ENCODE results near the gene BCDIN3D. TPM values are rescaled to one million over a fixed set of nuclear protein-coding genes. Genes with fewer than 3 reads are reported as not detected.

BCDIN3D gene
- total RNA-seq, 2 experiments from 2014 or later = 2.4 to 4.1 TPM

DNA sequence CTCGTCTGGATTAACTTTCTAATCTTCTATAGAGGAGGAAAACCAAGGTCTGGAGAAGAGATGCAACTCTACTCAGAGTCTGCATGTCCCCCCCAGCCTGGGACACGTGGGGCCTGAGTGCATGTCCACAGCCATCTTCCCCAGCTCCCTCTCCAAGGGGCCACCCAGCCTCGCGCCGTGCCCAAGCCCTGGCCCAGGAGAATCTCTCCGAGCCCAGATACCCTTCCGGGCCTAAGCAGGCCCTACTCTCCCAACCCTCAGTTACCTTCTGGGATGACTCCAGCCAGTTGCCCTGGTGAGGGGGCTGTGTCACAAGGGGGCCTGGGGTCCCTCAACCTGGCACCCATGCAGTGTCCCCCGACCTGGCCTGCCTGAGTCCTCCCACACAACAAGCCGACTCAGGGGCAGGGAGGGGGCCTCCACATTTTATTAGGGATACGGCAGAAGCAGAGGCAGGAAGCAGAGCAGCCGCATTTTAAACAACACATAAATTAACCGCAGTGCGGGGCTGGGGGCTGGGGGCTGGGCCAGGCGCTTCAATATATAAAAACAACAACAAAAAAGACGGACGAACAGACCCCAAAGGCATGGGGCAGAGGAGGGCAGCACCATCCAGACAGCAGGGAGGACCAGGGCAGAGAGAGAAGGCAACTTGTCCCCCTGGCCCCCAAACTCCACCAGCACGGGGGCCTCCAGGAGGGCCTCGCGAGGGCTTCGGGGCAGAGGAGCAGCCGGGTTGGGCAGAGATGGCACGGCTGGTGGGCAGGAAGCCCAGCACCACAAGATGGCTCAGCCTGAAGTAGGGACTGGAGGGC is 52.0 kb downstream of the BCDIN3D start:
- DNase-seq = no peak
- no peaks in the 10 kb centered on the region for H3K4me1 Mint-ChIP-seq (ENCODE audit: low read depth)
- intact Hi-C loops (cut with micrococcal nuclease) = no loop called here
- H3K27me3 Mint-ChIP-seq (ENCODE audit: low read depth) = no peaks in the 10 kb centered on the region
- no peak overlapping the region for H3K4me3 Mint-ChIP-seq
- peaks cover 2% of the 10 kb centered on the region for H3K9me3 Mint-ChIP-seq
- H3K27ac Mint-ChIP-seq = no peak overlapping the region
- CTCF ChIA-PET = interaction anchor here (0.6 to 1.2 kb wide), 3 partner anchors 10 to 323 kb away, joined by 4 to 5 read pairs (median 5); no protein-coding TSS in a partner anchor
- no peaks in the 10 kb centered on the region for H3K36me3 Mint-ChIP-seq (ENCODE audit: low read depth)

DNA sequence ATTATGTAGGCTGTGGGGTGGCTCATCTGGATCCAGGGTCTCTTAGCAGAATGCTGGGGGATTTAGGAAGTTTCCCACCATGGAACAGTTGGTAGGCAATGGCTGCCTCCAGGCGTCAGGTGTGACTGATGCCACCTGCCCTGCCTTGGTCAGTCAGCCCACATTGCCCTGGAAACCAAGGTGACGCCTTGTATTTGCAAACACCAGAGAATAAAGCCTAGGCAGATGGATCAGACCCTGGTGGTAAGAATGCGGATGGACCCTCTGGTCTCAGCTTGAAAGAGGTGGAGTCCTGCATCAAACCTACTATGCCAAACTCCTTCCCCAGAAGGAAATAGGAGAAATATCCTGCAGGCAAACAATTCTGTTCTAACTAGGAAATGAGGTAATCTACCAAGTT is 52.9 kb downstream of the BCDIN3D start:
- H3K36me3 Mint-ChIP-seq (ENCODE audit: low read depth) = no peaks in the 10 kb centered on the region
- DNase-seq = no peak
- CTCF ChIA-PET = interaction anchor here (0.9 to 1.2 kb wide), 2 partner anchors 11 to 12 kb away, joined by 5 read pairs; no protein-coding TSS in a partner anchor
- H3K4me1 Mint-ChIP-seq (ENCODE audit: low read depth) = no peaks in the 10 kb centered on the region
- peaks cover 2% of the 10 kb centered on the region for H3K9me3 Mint-ChIP-seq
- intact Hi-C loops (cut with micrococcal nuclease) = no loop called here
- no peak overlapping the region for H3K4me3 Mint-ChIP-seq
- H3K27me3 Mint-ChIP-seq (ENCODE audit: low read depth) = no peaks in the 10 kb centered on the region
- no peak overlapping the region for H3K27ac Mint-ChIP-seq

DNA sequence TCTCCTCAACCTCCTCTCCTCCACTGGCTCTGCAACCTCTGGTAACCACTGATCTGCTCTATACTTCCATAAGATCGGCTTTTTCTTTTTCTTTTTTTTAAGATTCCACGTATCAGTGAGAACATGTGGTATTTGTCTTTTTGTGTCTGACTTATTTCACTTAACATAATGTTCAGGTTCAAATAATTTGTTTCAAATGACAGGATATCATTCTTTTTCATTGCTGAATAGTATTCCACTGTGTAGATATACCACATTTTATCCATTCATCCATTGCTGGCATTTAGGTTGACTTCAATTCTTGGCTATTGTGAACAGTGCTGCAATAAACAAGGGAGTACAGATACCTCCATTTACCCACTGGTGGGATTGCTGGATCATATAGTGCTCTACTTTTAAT is 55.2 kb downstream of the BCDIN3D start:
- no peak overlapping the region for H3K27ac Mint-ChIP-seq
- H3K36me3 Mint-ChIP-seq (ENCODE audit: low read depth) = no peaks in the 10 kb centered on the region
- peaks cover 4% of the 10 kb centered on the region for H3K27me3 Mint-ChIP-seq (ENCODE audit: low read depth)
- DNase-seq = no peak
- no peaks in the 10 kb centered on the region for H3K4me1 Mint-ChIP-seq (ENCODE audit: low read depth)
- peaks cover 2% of the 10 kb centered on the region for H3K9me3 Mint-ChIP-seq
- H3K4me3 Mint-ChIP-seq = no peak overlapping the region
- CTCF ChIA-PET = interaction anchor here (0.7 kb wide), 1 partner anchor 12 kb away, joined by 7 read pairs; no protein-coding TSS in a partner anchor
- intact Hi-C loops (cut with micrococcal nuclease) = no loop called here

Other genes with a start within 250 kb of the BCDIN3D start
- under 1 TPM in 1 of 2 experiments, not detected in 1; 0.12 TPM for gene FAM186B, start 237.5 kb downstream of the BCDIN3D start, total RNA-seq
- gene PRPF40B, start 219.5 kb downstream of the BCDIN3D start, total RNA-seq = 1 to 10 TPM; 7.2 to 7.7 TPM
- gene FMNL3, start 135.7 kb downstream of the BCDIN3D start, total RNA-seq = 10 to 100 TPM; 20.0 to 20.7 TPM
- gene TMBIM6, start 101.5 kb downstream of the BCDIN3D start, total RNA-seq = 100 to 1,000 TPM; 466 to 498 TPM
- gene NCKAP5L, start 14.7 kb downstream of the BCDIN3D start, total RNA-seq = 1 to 10 TPM; 2.8 TPM
- under 1 TPM; 0.17 to 0.42 TPM for gene FAIM2, start 60.8 kb upstream of the BCDIN3D start, total RNA-seq
- not detected for gene AQP2, start 107.6 kb upstream of the BCDIN3D start, total RNA-seq
- not detected for gene AQP5, start 118.8 kb upstream of the BCDIN3D start, total RNA-seq
- gene AQP6, start 129.8 kb upstream of the BCDIN3D start, total RNA-seq = not detected
- gene RACGAP1, start 182.4 kb upstream of the BCDIN3D start, total RNA-seq = 100 to 1,000 TPM; 156 to 159 TPM
- 1 to 10 TPM; 3.2 to 3.7 TPM for gene ASIC1, start 214.5 kb upstream of the BCDIN3D start, total RNA-seq
- gene SMARCD1, start 242.2 kb upstream of the BCDIN3D start, total RNA-seq = 10 to 100 TPM; 57.7 to 60.2 TPM

All from activated naive CD4-positive, alpha-beta T cell treated with anti-CD3 and anti-CD28 coated beads for 36 hours (primary cell).